Measurements from ENCODE around the gene PRKCE.

The PRKCE gene

DNA sequence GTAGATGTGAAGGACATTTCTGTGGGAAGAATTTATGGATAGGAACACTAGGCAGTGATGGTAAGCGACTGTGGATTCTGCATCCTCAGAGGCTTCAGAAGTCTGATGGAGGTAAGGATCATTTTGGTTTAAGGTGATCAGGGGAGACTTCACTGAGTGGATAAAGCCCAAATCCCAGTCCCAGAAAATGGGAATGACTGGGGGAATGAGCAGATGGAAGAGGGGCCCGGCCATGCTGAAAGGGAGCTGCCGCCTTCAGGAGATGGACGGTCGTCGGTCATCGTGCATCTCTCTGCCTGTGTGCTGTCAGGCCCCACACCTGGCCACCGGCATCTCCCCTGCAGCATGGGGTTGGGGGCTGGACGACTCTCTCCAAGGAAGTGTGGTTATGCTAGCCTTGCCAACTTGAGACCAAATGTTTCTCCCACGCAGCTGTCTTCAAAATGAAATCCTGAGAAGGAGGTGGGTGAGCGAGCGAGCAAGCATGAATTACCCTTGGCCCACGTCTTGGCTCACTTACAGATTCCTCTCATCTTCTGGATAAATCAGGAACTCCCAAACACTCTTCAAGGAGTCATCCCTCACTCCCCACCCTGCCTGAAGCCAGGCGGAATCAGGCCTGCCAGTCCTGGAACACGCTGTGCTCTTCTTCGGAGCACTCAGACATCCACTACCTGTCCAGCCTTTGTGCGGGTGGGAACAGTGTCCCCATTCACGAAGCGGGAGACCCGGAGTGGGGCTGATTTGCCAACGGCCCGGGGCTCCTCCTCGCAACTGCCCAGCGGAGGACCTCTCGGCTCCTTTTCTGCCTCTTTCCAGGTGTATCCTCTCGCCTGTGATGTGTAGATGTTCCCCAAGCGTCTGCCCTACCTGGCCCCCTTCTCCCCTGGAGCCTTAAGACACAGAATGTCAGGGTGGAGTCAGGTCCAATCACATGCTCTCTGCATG is 85.6 kb downstream of the PRKCE start:
- peaks cover 35% of the 10 kb centered on the region for H3K4me1 Mint-ChIP-seq
- H3K9me3 Mint-ChIP-seq, result no peaks in the 10 kb centered on the region
- TF ChIP-seq, protein P1, sequence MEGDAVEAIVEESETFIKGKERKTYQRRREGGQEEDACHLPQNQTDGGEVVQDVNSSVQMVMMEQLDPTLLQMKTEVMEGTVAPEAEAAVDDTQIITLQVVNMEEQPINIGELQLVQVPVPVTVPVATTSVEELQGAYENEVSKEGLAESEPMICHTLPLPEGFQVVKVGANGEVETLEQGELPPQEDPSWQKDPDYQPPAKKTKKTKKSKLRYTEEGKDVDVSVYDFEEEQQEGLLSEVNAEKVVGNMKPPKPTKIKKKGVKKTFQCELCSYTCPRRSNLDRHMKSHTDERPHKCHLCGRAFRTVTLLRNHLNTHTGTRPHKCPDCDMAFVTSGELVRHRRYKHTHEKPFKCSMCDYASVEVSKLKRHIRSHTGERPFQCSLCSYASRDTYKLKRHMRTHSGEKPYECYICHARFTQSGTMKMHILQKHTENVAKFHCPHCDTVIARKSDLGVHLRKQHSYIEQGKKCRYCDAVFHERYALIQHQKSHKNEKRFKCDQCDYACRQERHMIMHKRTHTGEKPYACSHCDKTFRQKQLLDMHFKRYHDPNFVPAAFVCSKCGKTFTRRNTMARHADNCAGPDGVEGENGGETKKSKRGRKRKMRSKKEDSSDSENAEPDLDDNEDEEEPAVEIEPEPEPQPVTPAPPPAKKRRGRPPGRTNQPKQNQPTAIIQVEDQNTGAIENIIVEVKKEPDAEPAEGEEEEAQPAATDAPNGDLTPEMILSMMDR (IDR thresholded peaks at IDR 0.05; ENCODE audit: unreplicated experiment in 3 of 3), result no peak
- peak overlapping the region in 2 of 3 experiments; percentile 7 to 33 for H3K27ac Mint-ChIP-seq
- H3K27me3 Mint-ChIP-seq (ENCODE audit: low read depth), result no peaks in the 10 kb centered on the region
- no peaks in the 10 kb centered on the region for H3K36me3 Mint-ChIP-seq (ENCODE audit: low read depth)
- no peak overlapping the region for H3K4me3 Mint-ChIP-seq

DNA sequence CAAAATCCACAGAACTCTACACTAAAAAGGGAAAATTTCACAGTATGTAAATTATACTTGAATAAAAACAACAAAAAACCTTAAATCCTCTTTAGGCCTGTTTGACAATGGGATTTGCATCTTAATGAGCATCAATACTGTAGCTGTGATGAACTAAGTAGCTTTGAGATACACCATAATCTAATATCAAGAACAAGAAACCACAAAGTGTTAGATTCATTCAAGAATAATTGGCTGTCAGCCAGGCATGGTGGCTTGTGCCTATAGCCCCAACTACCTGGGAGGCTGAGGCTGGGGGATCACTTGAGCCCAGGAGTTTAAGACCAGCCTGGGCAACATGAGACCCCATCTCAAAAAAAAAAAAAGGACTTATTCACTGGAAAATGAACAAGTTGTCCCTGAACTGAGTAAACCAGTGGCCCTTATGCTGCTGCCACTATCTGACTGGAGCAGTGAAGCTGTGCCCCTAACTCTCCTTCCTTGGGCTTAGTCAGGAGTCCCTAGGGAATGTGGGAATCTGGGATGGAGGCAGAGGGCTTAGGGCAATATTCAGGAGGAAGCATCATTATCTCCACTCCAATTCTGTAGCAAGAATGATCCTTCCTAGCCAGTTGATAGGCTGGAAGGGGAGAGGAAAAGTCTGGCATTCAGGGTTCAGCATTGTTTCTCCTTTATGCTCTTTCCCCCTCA is 88.5 kb downstream of the PRKCE start:
- Mint-ChIP-seq H3K9me3 (no peaks in the 10 kb centered on the region), H3K4me3 (no peak overlapping the region), H3K27me3 (ENCODE audit: low read depth) (no peaks in the 10 kb centered on the region), H3K27ac (peak overlapping the region in 1 of 3 experiments; percentile 12), H3K36me3 (ENCODE audit: low read depth) (no peaks in the 10 kb centered on the region), H3K4me1 (peaks cover 41% of the 10 kb centered on the region)
- TF ChIP-seq, protein P1 (IDR thresholded peaks at IDR 0.05; ENCODE audit: unreplicated experiment in 3 of 3), result no peak

DNA sequence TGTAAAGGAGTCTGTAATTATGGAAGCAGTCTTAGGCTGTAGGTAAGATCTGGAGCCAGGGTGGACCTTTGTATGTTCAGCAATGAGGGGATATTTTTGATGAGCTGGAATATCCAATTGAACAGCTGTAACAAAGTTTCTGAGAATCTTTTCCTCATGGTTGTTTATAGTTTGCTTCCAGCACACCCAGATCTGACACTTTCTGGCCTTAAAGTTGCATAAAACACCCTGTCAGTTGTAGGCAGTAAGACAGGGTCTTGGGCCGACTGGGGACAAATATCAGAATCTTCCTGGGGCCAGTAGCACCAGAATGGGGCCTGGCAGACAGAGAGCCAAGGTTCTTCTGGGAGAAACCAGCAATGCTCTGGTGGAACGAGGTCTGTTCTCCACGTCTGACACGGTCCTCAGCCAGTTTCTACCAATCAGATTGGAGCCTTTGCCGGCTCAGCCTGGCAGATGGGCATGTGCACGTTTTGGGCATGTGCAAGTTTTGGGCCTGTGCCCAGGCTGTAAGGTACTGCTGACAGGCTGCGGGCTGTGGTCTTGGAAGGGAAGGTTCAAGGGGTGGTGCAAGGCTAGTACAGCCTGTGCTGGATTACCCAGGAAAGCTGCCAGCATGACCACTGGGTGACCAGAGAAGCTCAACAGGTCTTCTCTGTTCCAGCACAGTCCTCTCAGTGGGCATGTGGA is 89.8 kb downstream of the PRKCE start:
- Mint-ChIP-seq H3K4me1 (peaks cover 38% of the 10 kb centered on the region), H3K9me3 (no peaks in the 10 kb centered on the region), H3K27me3 (ENCODE audit: low read depth) (peaks cover 6% of the 10 kb centered on the region), H3K36me3 (ENCODE audit: low read depth) (no peaks in the 10 kb centered on the region), H3K27ac (no peak overlapping the region), H3K4me3 (no peak overlapping the region)
- TF ChIP-seq, protein P1 (IDR thresholded peaks at IDR 0.05; ENCODE audit: unreplicated experiment in 3 of 3), result no peak

DNA sequence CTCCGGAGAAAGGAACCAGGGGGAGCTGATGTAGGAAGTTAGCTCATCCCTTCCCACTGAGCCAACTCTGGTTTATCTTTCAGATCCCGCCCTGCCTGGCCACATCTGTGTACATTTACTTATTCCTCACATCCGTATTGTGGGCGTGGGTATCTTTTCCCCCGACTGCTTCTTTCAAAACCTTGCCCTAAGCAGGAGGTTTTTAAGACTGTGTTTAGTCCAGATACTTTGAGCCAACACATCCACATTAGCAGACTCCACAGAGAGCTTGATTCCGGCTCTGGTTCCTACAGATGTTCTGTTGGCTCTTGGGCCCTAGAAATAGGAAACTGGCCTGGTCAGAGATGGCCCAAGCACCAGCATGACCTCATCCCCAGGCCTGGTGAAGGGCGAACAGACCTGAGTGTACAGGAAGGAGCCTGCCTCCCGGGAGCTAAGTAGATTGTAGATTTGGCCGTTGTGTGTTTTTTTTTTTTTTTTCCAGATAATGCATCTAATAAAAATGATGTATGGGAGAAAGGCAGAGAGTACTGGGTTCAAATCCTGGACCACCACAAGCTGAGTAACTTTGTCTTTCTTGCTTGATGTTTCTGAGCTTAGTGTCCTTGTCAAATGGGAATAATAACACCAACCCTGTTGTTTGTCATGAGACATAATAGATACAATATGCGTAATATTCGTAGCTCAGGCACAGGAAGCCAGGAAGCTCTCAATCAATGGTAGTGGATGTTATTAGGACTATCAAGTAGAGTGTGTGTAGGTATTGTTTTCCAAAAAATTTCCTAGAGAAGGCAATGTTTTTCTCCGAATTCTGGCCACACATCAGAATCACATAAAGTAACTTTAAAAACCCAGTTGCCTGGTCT is 92.3 kb downstream of the PRKCE start:
- Mint-ChIP-seq H3K27me3 (ENCODE audit: low read depth) (peaks cover 6% of the 10 kb centered on the region), H3K9me3 (peaks cover 8% of the 10 kb centered on the region), H3K36me3 (ENCODE audit: low read depth) (peaks cover 4% of the 10 kb centered on the region), H3K4me1 (peaks cover 23% of the 10 kb centered on the region), H3K4me3 (no peak overlapping the region), H3K27ac (peak overlapping the region in 2 of 3 experiments; percentile 66 to 76)
- TF ChIP-seq, protein P1 (IDR thresholded peaks at IDR 0.05; ENCODE audit: unreplicated experiment in 3 of 3), result no peak

DNA sequence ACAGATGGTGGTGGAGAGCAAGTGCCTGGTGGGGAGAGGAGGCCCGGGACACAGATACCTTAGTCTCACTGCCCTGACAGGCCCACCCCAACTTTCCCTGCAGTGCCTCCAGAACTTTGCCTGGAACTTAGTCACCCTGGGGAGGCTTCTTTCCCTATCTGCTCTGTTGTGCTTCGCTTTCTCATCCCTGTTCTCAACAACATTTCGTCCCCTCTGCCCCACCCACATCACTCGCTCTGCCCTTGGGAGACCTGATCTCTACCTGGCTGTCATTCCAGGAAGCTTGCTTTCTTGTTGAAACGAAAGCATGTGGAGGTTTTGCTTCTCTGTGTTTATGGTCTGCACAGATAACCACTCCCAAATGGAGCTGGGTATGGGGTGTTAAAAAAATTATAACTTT is 93.8 kb downstream of the PRKCE start:
- peaks cover 6% of the 10 kb centered on the region for H3K27me3 Mint-ChIP-seq (ENCODE audit: low read depth)
- H3K36me3 Mint-ChIP-seq (ENCODE audit: low read depth), result peaks cover 4% of the 10 kb centered on the region
- no peak overlapping the region for H3K4me3 Mint-ChIP-seq
- TF ChIP-seq, protein P1 (IDR thresholded peaks at IDR 0.05; ENCODE audit: unreplicated experiment in 3 of 3), result no peak
- peaks cover 8% of the 10 kb centered on the region for H3K9me3 Mint-ChIP-seq
- H3K27ac Mint-ChIP-seq, result no peak overlapping the region
- peaks cover 20% of the 10 kb centered on the region for H3K4me1 Mint-ChIP-seq

All from nephron (organoid).